ENCODE results near the gene NXPH4. TPM values are rescaled to one million over a fixed set of nuclear protein-coding genes. Genes with fewer than 3 reads are reported as not detected.

The NXPH4 gene
- total and polyA plus RNA-seq, 7 experiments from 2014 or later = 0.31 TPM; not detected in 6

- no peak overlapping the region for H3K4me3 ChIP-seq (ENCODE audit: low read length)
- H3K9me3 Mint-ChIP-seq = peaks cover 0 to 5% (median 0%) of the 10 kb centered on the region in 11 donors
- intact Hi-C loops (cut with micrococcal nuclease) = loop anchor here (1.0 to 5.0 kb wide), 3 partner anchors 8 to 593 kb away; partner anchors contain the start of gene BAZ2A (in 1 of the 2)
Measured at GRCh38 chr12:57224973-57225679, 8.5 kb downstream of the NXPH4 start.

GRCh38 chr12:57225680-57226210 lies 9.2 kb downstream of the NXPH4 start:
- H3K27me3 ChIP-seq (ENCODE audit: control insufficient read depth in 2 of 2, insufficient read depth in 2 of 2, low read length in 2 of 2) = peaks cover 14 to 51% of the 10 kb centered on the region in 2 donors
- H3K9me3 ChIP-seq (ENCODE audit: control insufficient read depth in 2 of 3, low read length in 3 of 3) = no peaks in the 10 kb centered on the region
- no peak overlapping the region for H3K27ac ChIP-seq (ENCODE audit: low read depth, low read length)
- ChIA-PET CTCF (interaction anchor here (0.5 to 11.7 kb wide), 3 partner anchors 12 to 575 kb away, joined by 3 to 148 read pairs (median 20); a partner anchor contains a TSS), POLR2A (interaction anchor here (0.6 to 9.4 kb wide), 3 partner anchors 9 to 15 kb away, joined by 3 to 79 read pairs (median 3); a partner anchor contains a TSS)
- Mint-ChIP-seq H3K27me3 (peaks cover 48 to 68% (median 62%) of the 10 kb centered on the region in 5 donors), H3K4me1 (peaks cover 45 to 75% (median 58%) of the 10 kb centered on the region in 7 donors), H3K9me3 (peaks cover 0 to 5% (median 0%) of the 10 kb centered on the region in 11 donors), H3K27ac (peak overlapping the region in 3 of 9 donors; percentile 33 to 67 (median 59)), H3K4me3 (peak overlapping the region in 9 of 10 donors; percentile 28 to 73 (median 66)), H3K36me3 (peaks cover 0 to 13% (median 0%) of the 10 kb centered on the region in 5 donors)
- DNase-seq (no peak), ATAC-seq (no peak)
- H3K4me1 ChIP-seq (ENCODE audit: control insufficient read depth in 2 of 2, insufficient read depth in 2 of 2, low read length in 2 of 2) = peaks cover 16 to 45% of the 10 kb centered on the region in 2 donors
- no peak overlapping the region for H3K4me3 ChIP-seq (ENCODE audit: low read length)
- intact Hi-C loops (cut with micrococcal nuclease) = loop anchor here (1.0 to 5.0 kb wide), 3 partner anchors 8 to 593 kb away; partner anchors contain the start of gene BAZ2A (in 1 of the 2)
- no peaks in the 10 kb centered on the region for H3K36me3 ChIP-seq (ENCODE audit: control insufficient read depth in 2 of 3, insufficient read depth in 3 of 3, low read length in 3 of 3)

More at GRCh38 chr12:57224973-57225679, 8.5 kb downstream of the NXPH4 start:
- Histone ChIP-seq H3K27ac (ENCODE audit: low read depth, low read length) (no peak overlapping the region), H3K27me3 (ENCODE audit: control insufficient read depth in 2 of 2, insufficient read depth in 2 of 2, low read length in 2 of 2) (peaks cover 17 to 54% of the 10 kb centered on the region in 2 donors), H3K4me1 (ENCODE audit: control insufficient read depth in 2 of 2, insufficient read depth in 2 of 2, low read length in 2 of 2) (peaks cover 10 to 39% of the 10 kb centered on the region in 2 donors), H3K36me3 (ENCODE audit: control insufficient read depth in 2 of 3, insufficient read depth in 3 of 3, low read length in 3 of 3) (no peaks in the 10 kb centered on the region), H3K9me3 (ENCODE audit: control insufficient read depth in 2 of 3, low read length in 3 of 3) (no peaks in the 10 kb centered on the region)
- DNase-seq = peak in 8 of 9 donors; percentile 63 to 82 (median 74)
- Mint-ChIP-seq H3K27me3 (peaks cover 51 to 72% (median 66%) of the 10 kb centered on the region in 5 donors), H3K27ac (peak overlapping the region in 3 of 9 donors; percentile 33 to 67 (median 59)), H3K4me1 (peaks cover 41 to 72% (median 55%) of the 10 kb centered on the region in 7 donors), H3K36me3 (peaks cover 0 to 7% (median 0%) of the 10 kb centered on the region in 5 donors), H3K4me3 (peak overlapping the region; percentile 28 to 73 (median 68))
- ATAC-seq = peak; percentile 72
- CTCF ChIA-PET = interaction anchor here (0.5 to 11.7 kb wide), 3 partner anchors 11 to 113 kb away, joined by 3 to 148 read pairs (median 20); a partner anchor contains a TSS
- POLR2A ChIA-PET = interaction anchor here (0.6 to 9.4 kb wide), 3 partner anchors 8 to 15 kb away, joined by 3 to 79 read pairs (median 3); a partner anchor contains a TSS

GRCh38 chr12:57226588-57227314 lies 10.2 kb downstream of the NXPH4 start:
- peaks cover 41 to 74% (median 58%) of the 10 kb centered on the region in 7 donors for H3K4me1 Mint-ChIP-seq
- H3K27me3 Mint-ChIP-seq = peaks cover 40 to 58% (median 52%) of the 10 kb centered on the region in 5 donors
- H3K27ac Mint-ChIP-seq = peak overlapping the region in 2 of 9 donors; percentile 13 to 73
- intact Hi-C loops (cut with micrococcal nuclease) = loop anchor here in 1 of 2 donors (5.0 kb wide), 1 partner anchor 594 kb away; the partner anchor contains the start of gene BAZ2A
- Histone ChIP-seq H3K36me3 (ENCODE audit: control insufficient read depth in 2 of 3, insufficient read depth in 3 of 3, low read length in 3 of 3) (peaks cover 0 to 6% (median 0%) of the 10 kb centered on the region in 3 experiments), H3K9me3 (ENCODE audit: control insufficient read depth in 2 of 3, low read length in 3 of 3) (no peaks in the 10 kb centered on the region), H3K4me3 (ENCODE audit: low read length) (no peak overlapping the region), H3K27ac (ENCODE audit: low read depth, low read length) (no peak overlapping the region), H3K27me3 (ENCODE audit: control insufficient read depth in 2 of 2, insufficient read depth in 2 of 2, low read length in 2 of 2) (peaks cover 9 to 41% of the 10 kb centered on the region in 2 donors), H3K4me1 (ENCODE audit: control insufficient read depth in 2 of 2, insufficient read depth in 2 of 2, low read length in 2 of 2) (peaks cover 21 to 50% of the 10 kb centered on the region in 2 donors)
- H3K36me3 Mint-ChIP-seq = peaks cover 0 to 14% (median 0%) of the 10 kb centered on the region in 5 donors
- H3K9me3 Mint-ChIP-seq = peaks cover 0 to 5% (median 0%) of the 10 kb centered on the region in 11 donors
- peak overlapping the region in 9 of 10 donors; percentile 13 to 76 (median 68) for H3K4me3 Mint-ChIP-seq
- CTCF ChIA-PET = interaction anchor here (0.5 to 11.7 kb wide), 5 partner anchors 13 to 574 kb away, joined by 3 to 148 read pairs (median 3); a partner anchor contains a TSS
- ATAC-seq (no peak), DNase-seq (no peak)
- POLR2A ChIA-PET = interaction anchor here (0.6 to 9.4 kb wide), 4 partner anchors 12 to 291 kb away, joined by 3 to 79 read pairs (median 3); a partner anchor contains a TSS

GRCh38 chr12:57227315-57228115 lies 10.9 kb downstream of the NXPH4 start:
- ATAC-seq = no peak
- H3K27ac ChIP-seq (ENCODE audit: low read depth, low read length) = no peak overlapping the region
- POLR2A ChIA-PET = interaction anchor here (0.7 to 9.4 kb wide), 4 partner anchors 13 to 380 kb away, joined by 3 to 79 read pairs (median 6); a partner anchor contains a TSS
- H3K27ac Mint-ChIP-seq = peak overlapping the region in 1 of 9 donors; percentile 34
- intact Hi-C loops (cut with micrococcal nuclease) = loop anchor here in 1 of 2 donors (5.0 kb wide), 1 partner anchor 595 kb away; the partner anchor contains the start of gene BAZ2A
- peaks cover 32 to 50% (median 44%) of the 10 kb centered on the region in 5 donors for H3K27me3 Mint-ChIP-seq
- no peak for DNase-seq
- H3K9me3 ChIP-seq (ENCODE audit: control insufficient read depth in 2 of 3, low read length in 3 of 3) = no peaks in the 10 kb centered on the region
- H3K4me1 Mint-ChIP-seq = peaks cover 38 to 69% (median 59%) of the 10 kb centered on the region in 7 donors
- CTCF ChIA-PET = interaction anchor here (1.4 to 11.7 kb wide), 3 partner anchors 13 to 168 kb away, joined by 3 to 148 read pairs (median 4); a partner anchor contains a TSS
- H3K9me3 Mint-ChIP-seq = peaks cover 0 to 5% (median 0%) of the 10 kb centered on the region in 11 donors
- peaks cover 21 to 50% of the 10 kb centered on the region in 2 donors for H3K4me1 ChIP-seq (ENCODE audit: control insufficient read depth in 2 of 2, insufficient read depth in 2 of 2, low read length in 2 of 2)
- peaks cover 0 to 17% (median 0%) of the 10 kb centered on the region in 5 donors for H3K36me3 Mint-ChIP-seq
- H3K27me3 ChIP-seq (ENCODE audit: control insufficient read depth in 2 of 2, insufficient read depth in 2 of 2, low read length in 2 of 2) = peaks cover 6 to 35% of the 10 kb centered on the region in 2 donors
- H3K4me3 ChIP-seq (ENCODE audit: low read length) = no peak overlapping the region
- peak overlapping the region in 4 of 10 donors; percentile 13 to 39 (median 30) for H3K4me3 Mint-ChIP-seq
- H3K36me3 ChIP-seq (ENCODE audit: control insufficient read depth in 2 of 3, insufficient read depth in 3 of 3, low read length in 3 of 3) = peaks cover 0 to 13% (median 0%) of the 10 kb centered on the region in 3 experiments

- peak overlapping the region; percentile 82 for H3K4me3 ChIP-seq (ENCODE audit: low read length)
- peaks cover 0 to 29% (median 0%) of the 10 kb centered on the region in 3 experiments for H3K36me3 ChIP-seq (ENCODE audit: control insufficient read depth in 2 of 3, insufficient read depth in 3 of 3, low read length in 3 of 3)
- Mint-ChIP-seq H3K4me3 (peak overlapping the region; percentile 88 to 99 (median 92)), H3K36me3 (peaks cover 10 to 26% (median 13%) of the 10 kb centered on the region in 5 donors), H3K27ac (peak overlapping the region; percentile 3 to 95 (median 84)), H3K4me1 (peaks cover 38 to 60% (median 55%) of the 10 kb centered on the region in 7 donors), H3K9me3 (peaks cover 0 to 2% (median 0%) of the 10 kb centered on the region in 11 donors), H3K27me3 (peaks cover 16 to 34% (median 28%) of the 10 kb centered on the region in 5 donors)
- CTCF ChIA-PET = interaction anchor here (0.7 to 11.7 kb wide), 8 partner anchors 9 to 118 kb away, joined by 3 to 148 read pairs (median 4); a partner anchor contains a TSS
- intact Hi-C loops (cut with micrococcal nuclease) = loop anchor here (1.0 to 5.0 kb wide), 4 partner anchors 10 to 597 kb away; partner anchors contain the start of genes BAZ2A (in 1 of the 2) and R3HDM2 (in 1 of the 2)
- peak overlapping the region; percentile 69 for H3K27ac ChIP-seq (ENCODE audit: low read depth, low read length)
- peaks cover 21 to 50% of the 10 kb centered on the region in 2 donors for H3K4me1 ChIP-seq (ENCODE audit: control insufficient read depth in 2 of 2, insufficient read depth in 2 of 2, low read length in 2 of 2)
- POLR2A ChIA-PET = interaction anchor here (0.6 to 9.4 kb wide), 7 partner anchors 11 to 592 kb away, joined by 3 to 79 read pairs (median 7); partner anchors contain the start of gene STAT6
- H3K9me3 ChIP-seq (ENCODE audit: control insufficient read depth in 2 of 3, low read length in 3 of 3) = no peaks in the 10 kb centered on the region
- DNase-seq (no peak), ATAC-seq (no peak)
- peaks cover 6 to 19% of the 10 kb centered on the region in 2 donors for H3K27me3 ChIP-seq (ENCODE audit: control insufficient read depth in 2 of 2, insufficient read depth in 2 of 2, low read length in 2 of 2)
Measured at GRCh38 chr12:57229046-57229633, 12.5 kb downstream of the NXPH4 start.
